Epithelial cell of proximal tubule (primary cell): ENCODE results near the gene H2BK1. TPM values are rescaled to one million over a fixed set of nuclear protein-coding genes. Genes with fewer than 3 reads are reported as not detected.
A peak's percentile ranks its signal among the peaks of the same experiment; 100 is the strongest.

Source experiments
- DNase-seq: peaks from one replicate; pipeline ENCODE4 v3.0.0-alpha.2; 2011; ENCODE audit warnings: low read depth
- H3K4me3 ChIP-seq: 2 replicates; pipeline ENCODE4 v1.5.1; 2011; ENCODE audit warnings: low read depth, mild to moderate bottlenecking, low read length
- total RNA-seq: library from RNA; depleted of rRNA; stranded (reverse); fragments of >200 nt; gene quantifications from 2 replicates; pipeline ENCODE4 v1.2.3, GENCODE V29; 2015
- TF ChIP-seq, protein P1 (sequence below): conservative IDR thresholded peaks from 2 replicates; pipeline ENCODE4 v1.5.1; 2012; ENCODE audit warnings: low read depth, mild to moderate bottlenecking, low read length

Gene H2BK1
- total RNA-seq, 1 donor from 2014 or later = not detected

DNA sequence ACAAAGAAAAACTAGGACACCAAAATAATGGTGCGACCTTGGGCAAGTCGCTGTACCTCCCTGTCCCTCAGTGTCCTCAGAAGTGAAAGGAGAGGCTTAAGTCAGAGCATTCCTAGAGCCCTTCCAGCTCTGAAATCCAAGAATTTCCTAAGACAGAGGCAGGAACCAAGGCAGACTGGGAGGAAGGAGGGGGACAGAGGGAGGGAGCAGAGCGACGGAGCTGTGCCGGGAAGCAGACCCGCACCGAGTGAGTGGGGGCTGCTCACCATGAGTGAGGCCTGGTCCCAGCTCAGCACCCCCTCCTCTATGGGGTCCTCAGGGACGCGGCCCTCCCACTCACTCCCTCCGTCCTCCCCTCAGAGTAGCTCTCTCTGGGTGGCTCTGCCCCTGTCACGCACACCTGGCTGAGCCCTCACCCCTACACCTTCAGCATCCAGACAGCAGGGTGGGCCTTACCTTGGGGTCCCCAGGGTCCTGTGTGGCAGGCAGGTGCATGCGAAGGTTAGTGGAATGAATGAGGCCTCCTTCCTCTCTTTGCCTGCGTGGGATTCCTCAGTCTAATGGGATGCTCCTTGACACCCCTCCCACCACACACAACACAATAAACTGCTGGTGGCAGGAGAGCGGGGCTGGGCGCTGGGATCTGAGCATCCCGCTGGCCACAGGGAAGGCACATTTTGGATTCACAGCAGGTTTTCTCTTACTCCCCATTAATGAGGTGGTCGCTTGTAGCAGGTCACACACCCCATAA is 42.8 kb upstream of the H2BK1 start:
- DNase-seq = no peak
- H3K4me3 ChIP-seq = no peak overlapping the region

DNA sequence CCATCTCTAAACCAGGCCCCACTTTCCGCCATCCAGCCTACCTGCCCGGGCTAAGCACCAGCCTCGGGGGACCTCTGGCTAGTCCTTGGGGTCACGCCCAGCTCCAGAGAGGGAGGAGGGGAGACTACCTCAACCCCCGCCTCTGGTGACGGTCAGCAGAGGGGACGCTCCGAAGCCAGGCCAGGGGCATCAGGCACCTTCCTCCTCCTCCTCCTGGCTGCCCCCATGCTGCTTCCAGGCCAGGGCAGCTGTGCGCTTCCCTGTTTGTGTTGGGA is 42.2 kb upstream of the H2BK1 start:
- TF ChIP-seq, protein P1, sequence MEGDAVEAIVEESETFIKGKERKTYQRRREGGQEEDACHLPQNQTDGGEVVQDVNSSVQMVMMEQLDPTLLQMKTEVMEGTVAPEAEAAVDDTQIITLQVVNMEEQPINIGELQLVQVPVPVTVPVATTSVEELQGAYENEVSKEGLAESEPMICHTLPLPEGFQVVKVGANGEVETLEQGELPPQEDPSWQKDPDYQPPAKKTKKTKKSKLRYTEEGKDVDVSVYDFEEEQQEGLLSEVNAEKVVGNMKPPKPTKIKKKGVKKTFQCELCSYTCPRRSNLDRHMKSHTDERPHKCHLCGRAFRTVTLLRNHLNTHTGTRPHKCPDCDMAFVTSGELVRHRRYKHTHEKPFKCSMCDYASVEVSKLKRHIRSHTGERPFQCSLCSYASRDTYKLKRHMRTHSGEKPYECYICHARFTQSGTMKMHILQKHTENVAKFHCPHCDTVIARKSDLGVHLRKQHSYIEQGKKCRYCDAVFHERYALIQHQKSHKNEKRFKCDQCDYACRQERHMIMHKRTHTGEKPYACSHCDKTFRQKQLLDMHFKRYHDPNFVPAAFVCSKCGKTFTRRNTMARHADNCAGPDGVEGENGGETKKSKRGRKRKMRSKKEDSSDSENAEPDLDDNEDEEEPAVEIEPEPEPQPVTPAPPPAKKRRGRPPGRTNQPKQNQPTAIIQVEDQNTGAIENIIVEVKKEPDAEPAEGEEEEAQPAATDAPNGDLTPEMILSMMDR = no peak

More for the DNA sequence above, 42.8 kb upstream of the H2BK1 start:
- TF ChIP-seq, protein P1 = no peak

DNA sequence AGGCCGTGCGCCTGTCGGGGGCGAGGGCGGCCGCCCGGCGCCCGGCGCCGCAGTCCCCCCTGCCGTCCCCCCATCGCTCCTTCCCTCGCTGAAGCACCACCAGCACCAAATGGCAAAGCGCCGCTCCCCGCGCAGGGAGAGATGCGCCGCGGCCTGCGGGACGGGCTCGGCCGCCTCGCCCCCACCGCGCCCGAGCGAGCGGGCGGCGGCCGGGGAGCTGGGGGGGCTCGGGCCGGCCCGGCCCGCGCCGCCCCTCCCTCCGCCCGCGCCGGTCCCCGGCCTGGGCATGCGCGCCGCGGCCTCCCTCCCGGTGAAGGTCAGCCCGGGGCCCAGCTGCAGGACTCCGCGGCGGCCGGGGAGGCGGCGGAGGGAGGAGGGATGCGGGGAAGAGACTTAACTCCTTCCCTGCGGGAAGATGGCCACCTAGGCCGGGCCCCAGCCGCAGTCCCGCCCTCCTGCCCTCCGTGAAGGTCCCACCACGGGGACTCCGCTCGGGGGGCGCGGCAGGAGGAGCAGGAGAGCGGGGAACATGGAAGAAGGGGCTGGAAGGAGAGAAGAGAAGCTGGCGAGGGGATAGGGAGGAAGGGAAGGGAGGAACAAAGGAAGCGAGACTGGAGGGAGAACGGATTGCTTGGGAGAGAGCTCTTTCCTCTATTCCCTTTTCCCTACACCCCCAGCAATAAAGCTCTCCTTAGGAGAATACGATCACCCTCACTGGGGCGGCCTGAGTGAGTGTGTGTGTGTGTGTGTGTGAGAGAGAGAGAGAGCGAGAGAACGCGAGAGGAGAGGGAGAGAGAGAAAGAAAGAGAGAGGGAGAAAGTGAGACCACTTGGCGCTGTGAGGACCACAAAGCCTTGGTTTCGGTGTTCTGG is 41.6 kb upstream of the H2BK1 start:
- DNase-seq = no peak
- TF ChIP-seq, protein P1 = no peak
- H3K4me3 ChIP-seq = peak overlapping the region; percentile 84

More for the DNA sequence above, 42.2 kb upstream of the H2BK1 start:
- no peak for DNase-seq
- peak overlapping the region; percentile 84 for H3K4me3 ChIP-seq

DNA sequence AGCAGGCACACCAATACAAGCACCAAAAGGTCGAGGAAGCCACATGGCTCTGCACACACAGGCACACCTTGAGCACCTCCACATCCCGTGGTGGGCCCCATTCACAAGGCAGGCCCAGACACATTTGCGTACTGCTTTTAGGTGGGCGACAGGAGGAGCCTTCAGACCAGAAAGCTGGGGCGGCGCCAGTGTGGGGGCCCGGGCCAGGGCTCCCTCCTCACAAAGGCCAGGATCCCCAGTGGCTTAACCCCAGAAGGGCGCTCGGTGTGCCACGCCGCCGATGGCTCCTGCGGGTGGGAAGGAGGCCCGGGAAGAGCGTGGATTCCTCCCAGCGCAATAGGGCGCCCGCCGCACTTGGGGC is 41.0 kb upstream of the H2BK1 start:
- DNase-seq = no peak
- TF ChIP-seq, protein P1 = no peak
- H3K4me3 ChIP-seq = peak overlapping the region; percentile 84

DNA sequence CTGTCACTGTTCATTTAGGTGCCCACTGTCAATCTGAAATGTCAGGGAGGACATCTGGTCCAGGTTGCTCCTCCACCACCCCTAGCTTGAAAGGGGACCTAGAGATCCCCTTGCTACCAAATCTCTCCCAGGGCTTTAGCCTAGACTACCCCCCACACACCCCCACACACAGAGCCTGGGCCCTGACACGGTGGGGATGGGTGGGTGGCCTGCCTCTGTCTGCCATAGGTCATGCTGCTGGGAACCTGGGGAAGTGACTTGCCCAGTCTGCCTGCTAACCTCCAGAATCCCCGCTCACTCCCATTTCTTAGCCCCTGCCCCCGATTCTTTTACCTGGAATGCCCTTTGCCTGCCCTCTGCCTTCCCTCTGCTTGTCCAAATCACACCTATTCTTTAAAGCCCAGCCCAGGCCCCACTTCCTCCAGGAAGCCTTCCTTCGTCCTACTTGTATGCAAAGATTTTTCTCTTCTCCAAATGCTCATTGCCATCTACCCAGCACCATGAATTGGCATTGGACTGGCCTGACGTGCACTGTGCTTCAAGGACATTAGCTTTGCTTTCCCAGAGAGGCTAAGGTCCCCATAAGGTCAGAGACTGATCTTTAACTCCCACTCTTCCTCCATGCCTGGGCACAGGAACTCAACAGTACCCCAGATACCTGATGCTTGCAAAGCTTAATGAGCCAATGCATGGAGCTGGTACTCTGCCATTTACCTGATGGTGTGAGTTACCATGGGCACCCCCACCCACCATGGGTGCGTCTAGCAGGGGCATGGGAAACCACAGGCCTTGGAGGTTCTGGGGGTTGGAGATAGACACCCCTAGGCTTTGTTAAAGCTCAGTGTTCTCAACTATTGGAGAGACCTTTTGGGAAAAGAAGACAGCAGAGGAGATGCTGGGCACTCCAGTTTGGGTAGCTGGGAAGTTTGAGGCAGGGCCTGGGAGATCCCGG is 40.2 kb upstream of the H2BK1 start:
- no peak for DNase-seq
- TF ChIP-seq, protein P1 = no peak
- H3K4me3 ChIP-seq = no peak overlapping the region

DNA sequence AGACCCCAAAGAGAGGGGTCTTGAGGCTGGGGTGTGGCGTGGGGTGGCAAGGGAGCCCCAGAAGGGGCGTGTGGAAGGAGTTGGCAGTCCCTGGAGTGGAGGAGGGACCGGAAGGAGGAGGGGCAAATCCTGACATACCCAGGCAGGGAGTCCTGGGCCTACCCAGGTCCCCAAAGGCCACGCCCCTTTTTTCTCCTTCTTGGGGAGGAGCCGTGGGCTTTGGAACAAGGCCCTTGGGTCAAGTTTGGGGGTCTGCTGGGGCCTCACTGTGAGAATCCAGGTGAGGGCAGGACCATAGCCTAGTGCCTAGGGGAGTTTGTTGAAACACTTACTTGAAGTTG is 39.4 kb upstream of the H2BK1 start:
- no peak for DNase-seq
- no peak overlapping the region for H3K4me3 ChIP-seq
- TF ChIP-seq, protein P1 = no peak
